Upper lobe of right lung (tissue), 1 donor: ENCODE data around the gene MR1. TPM values are rescaled to one million over a fixed set of nuclear protein-coding genes. Genes with fewer than 3 reads are reported as not detected.
A peak's percentile ranks its signal among the peaks of the same experiment; 100 is the strongest.

Experiments used
- ATAC-seq: fragments of 200-7000 bp; cut with Tn5 transposase; one replicate; pipeline ENCODE4 v1.9.1; 2020; ENCODE audit warnings: mild to moderate bottlenecking, moderate library complexity
- DNase-seq: peaks from one replicate; pipeline ENCODE4 v3.0.0-alpha.2; 2020
- H3K27ac ChIP-seq: fragments of 200-600 bp; one replicate; pipeline ENCODE4 v1.8.0; 2022
- H3K27me3 ChIP-seq: fragments of 200-600 bp; one replicate; pipeline ENCODE4 v1.8.0; 2022; ENCODE audit warnings: mild to moderate bottlenecking
- H3K36me3 ChIP-seq: fragments of 200-600 bp; one replicate; pipeline ENCODE4 v1.8.0; 2022
- H3K4me1 ChIP-seq: fragments of 200-600 bp; one replicate; pipeline ENCODE4 v1.8.0; 2022
- H3K4me3 ChIP-seq: fragments of 200-600 bp; one replicate; pipeline ENCODE4 v1.8.0; 2022; ENCODE audit warnings: mild to moderate bottlenecking
- H3K9me3 ChIP-seq: fragments of 200-600 bp; one replicate; pipeline ENCODE4 v1.8.0; 2022
- CTCF ChIP-seq: fragments of 200-600 bp; IDR thresholded peaks from one replicate; pipeline ENCODE4 v1.8.0; 2022; ENCODE audit warnings: antibody characterized with exemption
- intact Hi-C: fragments of 100-400 bp; cut with DNase I; formaldehyde crosslinking; loops from one replicate; pipeline ENCODE4 v1.11.0; 2022
- total RNA-seq: library from RNA; stranded (reverse); fragmentation: NEBNext Ultra II Directional; extraction: Animal tissue kit (Norgen Biotek cat#: 25700); gene quantifications from one replicate; pipeline ENCODE4 v1.2.1, GENCODE V29; 2021
- donor health status: DM: no; HTN: yes; CAD: no; lungs with severe emphysema.

MR1 gene
- total RNA-seq, 1 donor from 2014 or later, result 45.0 TPM

GRCh38 chr1:181105134-181106021 lies 71.6 kb downstream of the MR1 start:
- Histone ChIP-seq H3K4me1 (peaks cover 50% of the 10 kb centered on the region), H3K36me3 (no peaks in the 10 kb centered on the region), H3K27me3 (no peaks in the 10 kb centered on the region), H3K9me3 (no peaks in the 10 kb centered on the region), H3K4me3 (peak overlapping the region; percentile 82), H3K27ac (peak overlapping the region; percentile 90)
- no peak for TF ChIP-seq CTCF
- peak; percentile 95 for ATAC-seq
- DNase-seq, result peak; percentile 98
- intact Hi-C loops, result no loop called here

GRCh38 chr1:181106022-181106312 lies 72.2 kb downstream of the MR1 start:
- Histone ChIP-seq H3K4me1 (peaks cover 47% of the 10 kb centered on the region), H3K4me3 (peak overlapping the region; percentile 52), H3K9me3 (no peaks in the 10 kb centered on the region), H3K36me3 (no peaks in the 10 kb centered on the region), H3K27me3 (no peaks in the 10 kb centered on the region), H3K27ac (peak overlapping the region; percentile 86)
- TF ChIP-seq CTCF, result no peak
- DNase-seq (no peak), ATAC-seq (no peak)
- intact Hi-C loops, result no loop called here

GRCh38 chr1:181106479-181106878 lies 72.7 kb downstream of the MR1 start:
- Histone ChIP-seq H3K9me3 (no peaks in the 10 kb centered on the region), H3K36me3 (no peaks in the 10 kb centered on the region), H3K27me3 (no peaks in the 10 kb centered on the region), H3K4me3 (no peak overlapping the region), H3K27ac (peak overlapping the region; percentile 86), H3K4me1 (peaks cover 42% of the 10 kb centered on the region)
- intact Hi-C loops, result no loop called here
- ATAC-seq (no peak), DNase-seq (no peak)
- no peak for TF ChIP-seq CTCF

GRCh38 chr1:181107711-181108110 lies 73.9 kb downstream of the MR1 start:
- Histone ChIP-seq H3K27ac (no peak overlapping the region), H3K36me3 (no peaks in the 10 kb centered on the region), H3K4me3 (no peak overlapping the region), H3K4me1 (peaks cover 43% of the 10 kb centered on the region), H3K9me3 (no peaks in the 10 kb centered on the region), H3K27me3 (no peaks in the 10 kb centered on the region)
- ATAC-seq (no peak), DNase-seq (no peak)
- TF ChIP-seq CTCF, result no peak
- intact Hi-C loops, result no loop called here

GRCh38 chr1:181108304-181108867 lies 74.6 kb downstream of the MR1 start:
- Histone ChIP-seq H3K27me3 (no peaks in the 10 kb centered on the region), H3K4me1 (peaks cover 43% of the 10 kb centered on the region), H3K9me3 (no peaks in the 10 kb centered on the region), H3K27ac (no peak overlapping the region), H3K4me3 (no peak overlapping the region), H3K36me3 (no peaks in the 10 kb centered on the region)
- no peak for TF ChIP-seq CTCF
- intact Hi-C loops, result no loop called here
- ATAC-seq, result no peak
- DNase-seq, result no peak
